BLaER1 (cell line): ENCODE results near the gene PSMA7.

Experiments
- H3K27ac ChIP-seq: shearing (Covaris generic); formaldehyde crosslinking; 2 replicates; pipeline ENCODE4 v1.8.1; 2022
- H3K27me3 ChIP-seq: shearing (Covaris generic); formaldehyde crosslinking; 2 replicates; pipeline ENCODE4 v1.8.1; 2022
- H3K36me3 ChIP-seq: shearing (Covaris generic); formaldehyde crosslinking; 2 replicates; pipeline ENCODE4 v1.8.1; 2022
- H3K4me1 ChIP-seq: shearing (Covaris generic); formaldehyde crosslinking; 2 replicates; pipeline ENCODE4 v1.8.1; 2022
- H3K4me2 ChIP-seq: shearing (Covaris generic); formaldehyde crosslinking; 2 replicates; pipeline ENCODE4 v1.8.1; 2022
- H3K4me3 ChIP-seq: shearing (Covaris generic); formaldehyde crosslinking; 2 replicates; pipeline ENCODE4 v1.8.1; 2022
- H3K9ac ChIP-seq: shearing (Covaris generic); formaldehyde crosslinking; 2 replicates; pipeline ENCODE4 v1.8.1; 2022
- H3K9me3 ChIP-seq: shearing (Covaris generic); formaldehyde crosslinking; 2 replicates; pipeline ENCODE4 v1.8.1; 2022
- H4K20me1 ChIP-seq: shearing (Covaris generic); formaldehyde crosslinking; 2 replicates; pipeline ENCODE4 v1.8.1; 2022
- Cebpa-rat ChIP-seq: shearing (Covaris generic); IDR thresholded peaks from 2 replicates; pipeline ENCODE4 v1.8.1; 2022

PSMA7 gene

GRCh38 chr20:62147528-62147927, 4.3 kb upstream of the PSMA7 start:
- Histone ChIP-seq H3K4me1 (peaks cover 22% of the 10 kb centered on the region), H4K20me1 (peaks cover 94% of the 10 kb centered on the region), H3K27ac (no peak overlapping the region), H3K36me3 (peaks cover 46% of the 10 kb centered on the region), H3K4me2 (no peak overlapping the region), H3K27me3 (no peaks in the 10 kb centered on the region), H3K9me3 (peaks cover 7% of the 10 kb centered on the region), H3K4me3 (no peak overlapping the region), H3K9ac (no peak overlapping the region)
- TF ChIP-seq Cebpa-rat, result no peak

- H3K4me3 ChIP-seq, result no peak overlapping the region
- H3K27me3 ChIP-seq, result no peaks in the 10 kb centered on the region
- no peak overlapping the region for H3K27ac ChIP-seq
- peaks cover 3% of the 10 kb centered on the region for H3K9me3 ChIP-seq
- peaks cover 42% of the 10 kb centered on the region for H3K36me3 ChIP-seq
- TF ChIP-seq Cebpa-rat, result no peak
- peaks cover 22% of the 10 kb centered on the region for H3K4me1 ChIP-seq
- H3K9ac ChIP-seq, result no peak overlapping the region
- peaks cover 94% of the 10 kb centered on the region for H4K20me1 ChIP-seq
- H3K4me2 ChIP-seq, result no peak overlapping the region
Observed at GRCh38 chr20:62147125-62147524, 3.9 kb upstream of the PSMA7 start.

GRCh38 chr20:62146019-62146755, 3.0 kb upstream of the PSMA7 start:
- peaks cover 31% of the 10 kb centered on the region for H3K4me1 ChIP-seq
- peak overlapping the region; percentile 96 for H3K4me2 ChIP-seq
- peaks cover 37% of the 10 kb centered on the region for H3K36me3 ChIP-seq
- peaks cover 94% of the 10 kb centered on the region for H4K20me1 ChIP-seq
- no peak for TF ChIP-seq Cebpa-rat
- H3K9ac ChIP-seq, result no peak overlapping the region
- H3K4me3 ChIP-seq, result no peak overlapping the region
- H3K27ac ChIP-seq, result no peak overlapping the region
- H3K27me3 ChIP-seq, result no peaks in the 10 kb centered on the region
- H3K9me3 ChIP-seq, result no peaks in the 10 kb centered on the region

- Histone ChIP-seq H3K36me3 (peaks cover 37% of the 10 kb centered on the region), H3K9me3 (no peaks in the 10 kb centered on the region), H4K20me1 (peaks cover 94% of the 10 kb centered on the region), H3K4me3 (no peak overlapping the region), H3K4me2 (peak overlapping the region; percentile 96), H3K4me1 (peaks cover 36% of the 10 kb centered on the region), H3K27me3 (no peaks in the 10 kb centered on the region), H3K27ac (no peak overlapping the region), H3K9ac (no peak overlapping the region)
- TF ChIP-seq Cebpa-rat, result no peak
Observed at GRCh38 chr20:62145688-62146018, 2.5 kb upstream of the PSMA7 start.

- Histone ChIP-seq H3K4me2 (peak overlapping the region; percentile 96), H3K9ac (peak overlapping the region; percentile 99), H3K4me1 (peaks cover 43% of the 10 kb centered on the region), H3K4me3 (peak overlapping the region; percentile 98), H3K27ac (peak overlapping the region; percentile 99), H3K9me3 (no peaks in the 10 kb centered on the region), H3K36me3 (peaks cover 45% of the 10 kb centered on the region), H4K20me1 (peaks cover 94% of the 10 kb centered on the region), H3K27me3 (no peaks in the 10 kb centered on the region)
- TF ChIP-seq Cebpa-rat, result no peak
Observed at GRCh38 chr20:62143957-62144825, 997 bp upstream of the PSMA7 start.

- Histone ChIP-seq H4K20me1 (peaks cover 94% of the 10 kb centered on the region), H3K36me3 (peaks cover 54% of the 10 kb centered on the region), H3K4me3 (peak overlapping the region; percentile 98), H3K4me2 (peak overlapping the region; percentile 98), H3K9me3 (no peaks in the 10 kb centered on the region), H3K27me3 (no peaks in the 10 kb centered on the region), H3K9ac (peak overlapping the region; percentile 99), H3K4me1 (peaks cover 43% of the 10 kb centered on the region), H3K27ac (peak overlapping the region; percentile 99)
- TF ChIP-seq Cebpa-rat, result no peak
Observed at GRCh38 chr20:62142252-62143080, 728 bp downstream of the PSMA7 start.

GRCh38 chr20:62141397-62142251, 1.6 kb downstream of the PSMA7 start:
- Histone ChIP-seq H3K27ac (peak overlapping the region; percentile 99), H3K36me3 (peaks cover 63% of the 10 kb centered on the region)

GRCh38 chr20:62141043-62141396, 2.2 kb downstream of the PSMA7 start:
- Histone ChIP-seq H3K27me3 (no peaks in the 10 kb centered on the region), H3K27ac (no peak overlapping the region), H3K36me3 (peaks cover 66% of the 10 kb centered on the region), H3K9me3 (no peaks in the 10 kb centered on the region), H4K20me1 (peaks cover 94% of the 10 kb centered on the region), H3K9ac (peak overlapping the region; percentile 99), H3K4me2 (peak overlapping the region; percentile 98), H3K4me3 (peak overlapping the region; percentile 98), H3K4me1 (peaks cover 53% of the 10 kb centered on the region)
- no peak for TF ChIP-seq Cebpa-rat

More at GRCh38 chr20:62141397-62142251, 1.6 kb downstream of the PSMA7 start:
- Histone ChIP-seq H3K9ac (peak overlapping the region; percentile 99), H3K4me1 (peaks cover 52% of the 10 kb centered on the region), H3K9me3 (no peaks in the 10 kb centered on the region), H3K4me3 (peak overlapping the region; percentile 98), H3K4me2 (peak overlapping the region; percentile 98), H3K27me3 (no peaks in the 10 kb centered on the region), H4K20me1 (peaks cover 94% of the 10 kb centered on the region)
- TF ChIP-seq Cebpa-rat, result no peak

GRCh38 chr20:62139636-62140035, 3.6 kb downstream of the PSMA7 start:
- H4K20me1 ChIP-seq, result peaks cover 94% of the 10 kb centered on the region
- H3K9ac ChIP-seq, result no peak overlapping the region
- no peak overlapping the region for H3K27ac ChIP-seq
- peaks cover 70% of the 10 kb centered on the region for H3K36me3 ChIP-seq
- no peaks in the 10 kb centered on the region for H3K27me3 ChIP-seq
- TF ChIP-seq Cebpa-rat, result no peak
- H3K4me3 ChIP-seq, result no peak overlapping the region
- peaks cover 52% of the 10 kb centered on the region for H3K4me1 ChIP-seq
- no peak overlapping the region for H3K4me2 ChIP-seq
- no peaks in the 10 kb centered on the region for H3K9me3 ChIP-seq
